BE2C (cell line): ENCODE results near the gene LCN12.

Experiments
- DNase-seq: peaks from one replicate; pipeline ENCODE4 v3.0.0-alpha.2; 2020
- H3K27me3 ChIP-seq: fragments of 250-450 bp; sonication (Bioruptor Pico); 2 replicates; pipeline ENCODE4 v1.5.1; 2020; ENCODE audit warnings: mild to moderate bottlenecking
- H3K36me3 ChIP-seq: fragments of 250-450 bp; sonication (Bioruptor Pico); 2 replicates; pipeline ENCODE4 v1.5.1; 2020; ENCODE audit warnings: mild to moderate bottlenecking
- H3K4me1 ChIP-seq: fragments of 250-450 bp; sonication (Bioruptor Pico); 2 replicates; pipeline ENCODE4 v1.5.1; 2020
- H3K4me3 ChIP-seq: 2 replicates; pipeline ENCODE4 v1.5.1; 2011; ENCODE audit warnings: low read depth, low read length
- H3K9me3 ChIP-seq: fragments of 250-450 bp; sonication (Bioruptor Pico); 2 replicates; pipeline ENCODE4 v1.5.1; 2020
- TF ChIP-seq, protein P1 (sequence below): IDR thresholded peaks from 2 replicates; pipeline ENCODE4 v1.5.1; 2012; ENCODE audit warnings: mild to moderate bottlenecking, low read depth, low read length

The LCN12 gene

GRCh38 chr9:136942881-136943230, 9.2 kb upstream of the LCN12 start:
- no peak overlapping the region for H3K4me3 ChIP-seq
- DNase-seq = peak; percentile 9
- H3K27me3 ChIP-seq = no peaks in the 10 kb centered on the region
- H3K9me3 ChIP-seq = no peaks in the 10 kb centered on the region
- no peaks in the 10 kb centered on the region for H3K4me1 ChIP-seq
- H3K36me3 ChIP-seq = peaks cover 38% of the 10 kb centered on the region
- TF ChIP-seq, protein P1, sequence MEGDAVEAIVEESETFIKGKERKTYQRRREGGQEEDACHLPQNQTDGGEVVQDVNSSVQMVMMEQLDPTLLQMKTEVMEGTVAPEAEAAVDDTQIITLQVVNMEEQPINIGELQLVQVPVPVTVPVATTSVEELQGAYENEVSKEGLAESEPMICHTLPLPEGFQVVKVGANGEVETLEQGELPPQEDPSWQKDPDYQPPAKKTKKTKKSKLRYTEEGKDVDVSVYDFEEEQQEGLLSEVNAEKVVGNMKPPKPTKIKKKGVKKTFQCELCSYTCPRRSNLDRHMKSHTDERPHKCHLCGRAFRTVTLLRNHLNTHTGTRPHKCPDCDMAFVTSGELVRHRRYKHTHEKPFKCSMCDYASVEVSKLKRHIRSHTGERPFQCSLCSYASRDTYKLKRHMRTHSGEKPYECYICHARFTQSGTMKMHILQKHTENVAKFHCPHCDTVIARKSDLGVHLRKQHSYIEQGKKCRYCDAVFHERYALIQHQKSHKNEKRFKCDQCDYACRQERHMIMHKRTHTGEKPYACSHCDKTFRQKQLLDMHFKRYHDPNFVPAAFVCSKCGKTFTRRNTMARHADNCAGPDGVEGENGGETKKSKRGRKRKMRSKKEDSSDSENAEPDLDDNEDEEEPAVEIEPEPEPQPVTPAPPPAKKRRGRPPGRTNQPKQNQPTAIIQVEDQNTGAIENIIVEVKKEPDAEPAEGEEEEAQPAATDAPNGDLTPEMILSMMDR = no peak

DNA sequence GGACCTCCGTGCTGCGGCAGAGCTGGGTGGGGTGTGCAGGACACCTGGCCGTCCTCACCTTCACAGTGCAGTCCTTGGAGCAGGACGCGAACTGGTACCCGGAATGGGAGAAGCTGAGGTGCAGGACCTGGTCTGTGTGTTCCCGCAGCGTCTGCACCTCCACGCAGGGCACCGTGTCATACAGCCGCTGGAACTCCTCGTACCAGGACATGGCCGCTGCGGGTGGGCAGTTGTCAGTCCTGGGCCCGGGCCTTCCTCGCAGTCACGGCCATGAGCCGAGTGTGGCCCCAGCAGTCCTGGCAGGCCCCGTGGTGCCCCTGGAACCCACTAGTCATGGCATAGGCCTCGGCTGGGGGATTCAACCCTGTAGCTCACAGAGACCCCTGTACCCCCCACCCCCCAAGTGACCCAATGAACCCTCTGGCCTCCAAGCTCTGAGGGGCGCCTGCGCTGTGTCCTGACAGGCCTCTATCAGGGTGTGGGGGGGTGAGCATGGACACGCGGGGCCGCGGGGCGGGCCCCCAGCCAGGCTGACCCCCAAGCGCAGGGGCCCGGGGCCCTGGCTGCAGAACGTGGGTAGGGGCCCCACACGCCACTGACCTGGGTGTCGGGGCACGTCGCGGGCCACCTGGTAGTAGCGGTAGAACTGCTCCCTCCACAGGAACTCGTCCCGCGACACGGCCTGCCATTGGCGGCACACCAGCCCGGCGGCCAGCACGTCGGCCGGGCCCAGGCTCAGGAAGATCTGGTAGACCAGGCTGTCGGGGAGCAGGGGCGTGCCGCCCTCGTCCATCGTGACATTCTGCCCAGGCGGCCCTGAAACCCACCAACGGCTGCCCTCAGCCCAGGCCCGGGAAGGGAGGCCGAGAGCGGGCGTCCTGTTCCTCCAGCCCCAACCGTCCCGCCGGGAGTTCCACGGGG, 8.5 kb upstream of the LCN12 start:
- TF ChIP-seq, protein P1 = no peak
- no peaks in the 10 kb centered on the region for H3K4me1 ChIP-seq
- no peaks in the 10 kb centered on the region for H3K27me3 ChIP-seq
- H3K4me3 ChIP-seq = peak overlapping the region; percentile 79
- H3K9me3 ChIP-seq = no peaks in the 10 kb centered on the region
- DNase-seq = peak; percentile 61
- peaks cover 36% of the 10 kb centered on the region for H3K36me3 ChIP-seq

- no peaks in the 10 kb centered on the region for H3K9me3 ChIP-seq
- no peaks in the 10 kb centered on the region for H3K4me1 ChIP-seq
- no peak for DNase-seq
- TF ChIP-seq, protein P1 = no peak
- H3K36me3 ChIP-seq = peaks cover 34% of the 10 kb centered on the region
- H3K27me3 ChIP-seq = no peaks in the 10 kb centered on the region
- peak overlapping the region; percentile 79 for H3K4me3 ChIP-seq
Observed at GRCh38 chr9:136944212-136944518, 7.9 kb upstream of the LCN12 start.

DNA sequence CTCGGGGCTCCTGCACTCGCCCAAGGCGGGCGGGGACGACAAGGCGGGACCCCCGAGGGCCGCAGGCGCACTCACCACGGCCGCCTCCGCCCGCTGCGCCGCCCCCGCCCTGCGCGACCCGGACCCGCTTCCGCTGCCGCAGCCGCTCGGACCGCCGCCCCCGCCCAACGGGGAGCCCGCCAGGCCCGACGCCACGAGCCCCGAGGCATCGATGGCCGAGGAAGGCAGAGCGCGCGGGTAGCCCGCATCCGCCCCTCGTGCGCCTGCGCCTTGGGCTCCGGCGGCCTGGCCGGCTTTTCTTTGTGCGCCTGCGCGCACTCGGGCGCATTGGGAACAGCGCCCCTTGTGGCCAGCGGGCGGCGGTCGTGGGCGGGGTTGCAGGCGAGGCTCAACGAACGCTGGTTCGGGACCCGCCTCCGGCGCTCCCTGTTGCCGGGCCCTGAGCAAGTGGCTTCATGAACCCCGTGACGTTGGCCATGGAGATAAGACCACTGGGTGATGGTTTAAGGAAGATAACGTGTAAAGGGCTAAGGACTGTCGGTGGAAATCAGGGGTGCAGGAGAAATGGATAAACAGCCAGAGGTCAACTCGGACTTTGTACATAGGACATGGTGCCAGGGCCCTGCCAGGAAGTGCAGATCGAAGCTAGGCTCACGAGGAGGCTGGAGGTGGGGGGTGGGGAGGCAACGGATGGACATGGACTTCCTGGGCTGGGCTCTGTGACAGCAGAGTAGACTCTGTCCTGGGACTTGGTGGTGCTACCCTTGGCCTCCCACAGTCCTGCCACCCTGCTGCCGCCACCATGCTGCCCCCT, 7.3 kb upstream of the LCN12 start, which contains the start of the genes C8G and FBXW5:
C8G (plus strand) TSS at position 725 of the 814 bp plus-strand sequence; CDS start at position 803, 78 bp downstream.
FBXW5 (minus strand) TSS at position 220 of the 814 bp plus-strand sequence. CDS start 655 bp downstream, outside the sequence.
- H3K9me3 ChIP-seq = no peaks in the 10 kb centered on the region
- TF ChIP-seq, protein P1 = peak; percentile 84
- peaks cover 31% of the 10 kb centered on the region for H3K36me3 ChIP-seq
- H3K4me3 ChIP-seq = peak within 1 kb of the TSS; percentile 79
- H3K4me1 ChIP-seq = no peaks in the 10 kb centered on the region
- no peaks in the 10 kb centered on the region for H3K27me3 ChIP-seq
- peak; percentile 98 for DNase-seq

DNA sequence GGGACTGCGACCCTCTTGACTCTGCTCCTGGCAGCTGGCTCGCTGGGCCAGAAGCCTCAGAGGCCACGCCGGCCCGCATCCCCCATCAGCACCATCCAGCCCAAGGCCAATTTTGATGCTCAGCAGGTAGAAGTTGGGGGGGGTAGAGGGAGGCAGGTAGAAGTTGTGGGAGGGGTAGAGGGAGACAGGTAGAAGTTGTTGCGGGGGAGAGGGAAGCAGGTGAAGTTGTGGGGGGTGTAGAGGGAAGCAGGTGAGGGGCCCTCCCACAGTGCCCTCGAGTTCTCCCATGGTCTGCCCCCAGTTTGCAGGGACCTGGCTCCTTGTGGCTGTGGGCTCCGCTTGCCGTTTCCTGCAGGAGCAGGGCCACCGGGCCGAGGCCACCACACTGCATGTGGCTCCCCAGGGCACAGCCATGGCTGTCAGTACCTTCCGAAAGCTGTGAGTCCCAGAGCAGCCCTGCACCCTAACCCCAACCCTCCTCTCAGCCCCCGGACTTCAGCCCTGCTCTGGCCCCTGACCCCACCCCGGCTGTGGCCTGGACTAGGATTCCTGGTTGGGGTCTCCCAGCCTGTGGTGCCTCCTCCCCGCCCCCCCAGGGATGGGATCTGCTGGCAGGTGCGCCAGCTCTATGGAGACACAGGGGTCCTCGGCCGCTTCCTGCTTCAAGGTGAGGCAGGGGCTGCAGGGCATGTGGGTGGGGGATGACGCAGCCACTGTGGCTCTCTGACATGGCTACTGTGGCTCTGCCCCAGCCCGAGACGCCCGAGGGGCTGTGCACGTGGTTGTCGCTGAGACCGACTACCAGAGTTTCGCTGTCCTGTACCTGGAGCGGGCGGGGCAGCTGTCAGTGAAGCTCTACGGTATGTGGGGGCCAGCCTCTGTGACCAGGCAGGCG, 6.5 kb upstream of the LCN12 start:
- Histone ChIP-seq H3K4me3 (no peak overlapping the region), H3K27me3 (no peaks in the 10 kb centered on the region), H3K4me1 (peaks cover 4% of the 10 kb centered on the region; the same call in 1 of the 2 replicates), H3K36me3 (peaks cover 24% of the 10 kb centered on the region), H3K9me3 (no peaks in the 10 kb centered on the region)
- DNase-seq = no peak
- TF ChIP-seq, protein P1 = no peak
